Right lobe of liver (tissue), 4 donors: ENCODE measurements around the gene MYOM1.

Experiments
- CTCF ChIP-seq, 4 donors: fragments of 200-600 bp in 3 of 4; fragments of 450-650 bp in 1 of 4; IDR thresholded peaks; one replicate each; pipeline versions ENCODE4 v1.5.1 to v1.8.0; 2016 to 2022; ENCODE audit warnings: antibody characterized with exemption in 4 of 4, mild to moderate bottlenecking in 2 of 4
- POLR2A ChIP-seq: fragments of 450-650 bp; IDR thresholded peaks from one replicate; pipeline ENCODE4 v1.6.1; 2017; ENCODE audit warnings: antibody characterized with exemption, mild to moderate bottlenecking
- donor health status: DM: no; HTN: no; CAD: no.
- donor health status: DM: no; HTN: no; CAD: no.
- donor health status: DM: no; HTN: yes; CAD: no.

- TF ChIP-seq CTCF (IDR thresholded peaks at IDR 0.05) (no peak), POLR2A (no peak)
These were observed 158.0 kb downstream of the MYOM1 start for GRCh38 chr18:3061581-3062312.
